LoVo (cell line): ENCODE data around the gene RNU1-4.
"Not testable (repeated sequence)": the region's sequence is repeated elsewhere in the genome, so short reads cannot be mapped to it uniquely, and the experiment has no call there.

ENCODE experiments used
- DNase-seq: peaks from one replicate; pipeline ENCODE4 v3.0.0-alpha.2; 2016; ENCODE audit warnings: low spot score

Gene RNU1-4

GRCh38 chr1:16770139-16770759 lies 29.9 kb downstream of the RNU1-4 start:
- DNase-seq, result not testable (repeated sequence)

DNA sequence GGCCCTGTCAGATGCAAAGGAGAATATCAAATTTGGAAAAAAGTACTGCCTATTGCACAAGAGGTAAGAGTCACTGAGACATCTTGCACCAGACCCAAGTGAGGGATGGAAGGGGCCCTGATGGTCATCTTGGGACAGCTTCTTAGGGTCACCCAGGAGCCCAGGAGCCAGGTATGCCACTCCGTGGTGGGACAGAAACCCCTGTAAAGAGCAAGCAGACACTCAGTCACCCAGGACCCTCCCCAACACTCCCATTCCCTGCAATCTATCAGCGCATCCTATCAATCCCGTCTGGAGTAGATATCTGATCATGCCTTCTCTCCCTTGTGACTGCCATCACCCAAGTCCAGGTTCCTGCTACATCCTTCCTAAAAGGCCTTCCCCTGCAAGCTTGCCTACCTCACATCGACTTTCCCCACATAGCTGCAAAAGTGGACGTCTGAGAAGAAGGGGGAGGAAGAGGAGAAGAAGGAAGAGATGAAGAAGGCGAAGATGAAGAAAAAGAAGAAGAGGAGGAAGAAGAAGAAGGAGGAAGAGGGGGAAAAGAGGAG lies 30.7 kb downstream of the RNU1-4 start:
- not testable (repeated sequence) for DNase-seq

DNA sequence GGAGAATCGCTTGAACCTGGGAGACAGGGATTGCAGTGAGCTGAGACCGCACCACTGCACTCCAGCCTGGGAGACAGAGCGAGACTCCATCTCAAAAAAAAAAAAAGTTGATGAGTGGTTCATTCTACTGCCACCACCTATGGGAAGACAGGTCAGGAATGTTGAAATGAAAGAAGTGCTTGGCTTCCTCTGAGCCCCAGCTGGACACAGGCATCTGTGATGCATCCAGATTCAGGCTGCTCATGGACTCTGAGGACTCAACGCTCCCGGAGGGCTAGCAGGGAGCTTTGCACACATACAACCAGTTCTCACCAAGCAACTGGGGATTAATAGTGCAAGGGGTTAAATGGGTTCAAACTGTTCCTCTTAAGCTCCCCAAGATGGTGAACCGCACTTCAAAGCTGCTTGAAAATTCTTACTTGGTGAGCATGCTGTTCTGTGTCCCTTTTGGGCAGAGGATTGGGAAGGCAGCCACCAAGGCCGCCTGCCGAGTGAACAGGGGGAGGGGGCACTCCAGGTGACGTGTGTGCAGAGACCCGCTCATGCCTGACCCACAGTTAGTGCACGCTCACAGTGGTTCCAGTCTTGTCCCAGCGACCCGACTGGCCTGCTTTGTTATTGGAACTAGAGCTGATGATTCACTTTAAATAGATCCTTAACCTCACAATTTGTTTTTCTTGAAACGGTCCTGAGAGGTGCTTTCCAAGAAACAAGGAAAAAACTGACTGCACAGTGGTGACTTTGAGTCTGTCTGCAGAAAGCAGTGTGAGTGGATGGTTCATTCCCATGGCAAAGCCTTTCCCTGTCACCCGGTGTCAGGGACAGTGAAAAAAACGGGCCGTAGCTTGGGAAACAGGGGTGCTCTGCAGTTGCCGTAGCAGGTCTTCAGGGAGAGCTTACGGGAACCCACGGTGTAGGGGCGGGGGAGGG lies 32.2 kb downstream of the RNU1-4 start:
- not testable (repeated sequence) for DNase-seq

GRCh38 chr1:16773205-16773596 lies 32.9 kb downstream of the RNU1-4 start:
- DNase-seq, result not testable (repeated sequence)

- not testable (repeated sequence) for DNase-seq
Measured at GRCh38 chr1:16773723-16774122, 33.4 kb downstream of the RNU1-4 start.

DNA sequence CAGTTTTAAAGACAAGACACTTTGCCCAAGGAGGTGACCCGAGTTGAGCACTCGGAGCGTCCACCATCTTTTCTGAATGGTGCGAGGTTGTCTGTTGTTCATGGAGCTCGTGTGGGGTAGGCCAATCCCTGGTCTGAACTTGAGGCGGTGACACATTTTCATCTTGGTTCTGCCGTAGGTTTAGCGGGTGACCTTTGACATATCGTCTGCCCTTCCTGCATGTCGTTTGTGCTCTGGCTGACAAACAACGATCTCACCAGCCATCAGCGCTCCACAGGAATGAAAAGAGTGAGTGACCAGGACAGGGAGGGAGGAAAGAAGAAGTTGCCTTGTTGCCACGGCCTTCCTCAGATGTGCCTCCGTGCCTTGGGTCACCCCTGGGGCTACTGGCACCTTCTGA lies 34.5 kb downstream of the RNU1-4 start:
- not testable (repeated sequence) for DNase-seq

DNA sequence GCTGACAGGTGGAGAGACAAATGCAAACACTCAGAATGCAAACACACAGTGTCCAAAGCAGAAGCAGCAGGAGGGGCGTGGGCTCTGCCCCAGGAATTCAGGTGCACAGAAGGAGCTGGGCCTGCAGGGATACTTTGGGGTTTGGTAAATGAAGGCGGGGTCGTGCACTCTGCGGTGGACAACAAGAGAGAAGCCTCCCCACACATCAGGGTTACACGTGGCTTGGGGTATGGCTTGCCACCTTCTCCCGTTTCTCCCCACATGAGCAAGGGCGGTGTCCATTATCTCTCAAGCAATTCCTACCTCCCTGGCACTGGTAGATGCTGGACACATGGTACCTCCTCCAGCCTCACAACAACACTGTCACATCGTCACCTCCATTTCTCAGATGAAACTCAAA lies 35.0 kb downstream of the RNU1-4 start:
- not testable (repeated sequence) for DNase-seq

DNA sequence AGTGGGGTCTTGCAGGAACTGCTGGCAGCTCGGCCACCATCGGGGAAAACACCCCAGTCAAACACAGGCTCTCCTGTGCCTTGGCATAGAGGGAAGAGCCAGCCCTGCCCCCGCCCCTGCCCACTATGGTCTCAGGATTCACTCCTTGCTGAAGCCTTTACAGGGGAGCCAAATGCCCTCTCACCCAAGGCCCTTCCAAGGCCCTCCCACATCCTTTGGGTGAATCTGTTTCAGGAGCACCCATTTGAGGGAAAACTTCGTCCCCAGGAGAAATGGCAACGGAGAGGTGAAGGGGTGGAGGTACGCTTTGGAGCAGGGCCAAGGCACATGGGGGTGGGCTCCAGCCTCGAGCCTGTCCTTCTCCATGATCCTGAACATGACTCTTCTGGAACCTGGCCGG lies 35.9 kb downstream of the RNU1-4 start:
- DNase-seq, result not testable (repeated sequence)

DNA sequence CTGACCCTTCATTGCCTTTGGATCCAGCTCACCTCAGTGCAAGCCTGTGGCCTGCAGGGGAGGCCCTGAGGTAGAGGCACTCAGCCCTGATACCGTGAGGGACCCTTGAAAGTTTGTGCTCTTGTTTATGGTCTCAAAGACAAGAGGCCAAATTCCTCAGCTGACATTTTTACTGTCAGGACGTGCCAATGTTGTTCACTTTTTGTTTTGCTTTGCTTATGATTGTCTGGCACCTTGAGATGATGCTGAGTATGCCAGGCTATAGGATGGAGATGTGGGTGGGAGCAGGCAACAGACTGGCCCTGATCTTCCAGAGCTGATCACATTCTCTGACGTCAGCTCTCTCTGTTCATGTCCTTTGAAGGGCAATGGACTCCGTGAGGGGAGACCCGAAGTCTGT lies 36.5 kb downstream of the RNU1-4 start:
- not testable (repeated sequence) for DNase-seq

- not testable (repeated sequence) for DNase-seq
Measured at GRCh38 chr1:16777821-16778220, 37.5 kb downstream of the RNU1-4 start.

DNA sequence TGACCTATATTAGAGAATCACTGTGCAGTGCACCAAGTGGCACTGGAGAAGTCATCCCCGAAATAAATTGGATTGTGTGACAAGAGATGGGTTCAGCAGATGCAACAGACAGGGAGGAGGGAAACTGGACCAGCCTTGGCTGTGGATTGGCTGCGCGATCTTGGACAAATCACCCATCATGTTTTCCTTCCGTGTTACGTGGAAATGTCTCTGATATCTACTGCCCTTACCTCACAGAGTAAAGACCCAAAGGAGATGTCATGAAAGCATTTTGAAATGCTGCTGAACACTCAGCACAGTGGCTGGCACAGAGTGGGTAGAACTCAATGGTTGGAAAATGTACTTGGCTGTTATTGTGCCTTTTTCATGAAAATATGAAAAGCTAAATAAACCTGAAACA lies 39.2 kb downstream of the RNU1-4 start:
- DNase-seq, result not testable (repeated sequence)

- DNase-seq, result not testable (repeated sequence)
Measured at GRCh38 chr1:16781033-16781432, 40.7 kb downstream of the RNU1-4 start.

DNA sequence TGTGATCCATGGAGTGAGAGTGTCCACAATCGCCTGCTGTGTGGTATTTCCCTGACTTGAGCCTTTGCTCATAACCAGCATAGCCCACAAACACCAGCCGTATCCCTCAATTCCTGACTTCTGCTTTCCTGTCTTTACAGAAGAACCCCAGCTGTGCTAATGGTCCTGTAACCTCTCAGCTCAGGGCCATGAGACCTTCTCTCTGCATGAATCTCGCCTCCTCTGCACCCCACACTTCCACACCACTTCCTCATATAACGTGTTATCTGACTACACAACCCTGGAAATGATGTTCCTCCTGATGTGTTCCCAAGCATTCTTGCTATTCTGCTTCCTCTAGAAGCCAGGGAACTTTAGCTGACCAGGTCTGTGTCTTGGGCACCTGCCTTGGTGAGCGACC lies 41.3 kb downstream of the RNU1-4 start:
- not testable (repeated sequence) for DNase-seq

DNA sequence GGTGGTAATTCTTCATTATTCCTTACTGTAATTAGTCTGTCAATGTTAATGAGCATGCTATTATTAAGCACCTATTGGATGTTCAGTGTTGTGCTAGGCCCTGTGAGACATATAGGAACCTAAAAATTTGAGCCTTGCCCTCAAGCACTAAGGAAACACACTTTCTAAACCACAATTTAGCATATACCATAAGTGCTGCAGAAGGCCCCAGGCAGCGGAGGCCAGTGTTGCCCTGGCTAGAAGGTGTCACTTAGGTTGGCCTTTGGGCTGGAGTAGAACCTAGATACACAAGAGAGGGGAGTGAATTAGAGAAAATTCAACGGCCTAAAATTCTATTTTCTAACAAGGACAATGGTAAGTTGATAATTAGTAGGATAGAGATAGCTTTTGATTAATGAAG lies 44.6 kb downstream of the RNU1-4 start:
- not testable (repeated sequence) for DNase-seq

DNA sequence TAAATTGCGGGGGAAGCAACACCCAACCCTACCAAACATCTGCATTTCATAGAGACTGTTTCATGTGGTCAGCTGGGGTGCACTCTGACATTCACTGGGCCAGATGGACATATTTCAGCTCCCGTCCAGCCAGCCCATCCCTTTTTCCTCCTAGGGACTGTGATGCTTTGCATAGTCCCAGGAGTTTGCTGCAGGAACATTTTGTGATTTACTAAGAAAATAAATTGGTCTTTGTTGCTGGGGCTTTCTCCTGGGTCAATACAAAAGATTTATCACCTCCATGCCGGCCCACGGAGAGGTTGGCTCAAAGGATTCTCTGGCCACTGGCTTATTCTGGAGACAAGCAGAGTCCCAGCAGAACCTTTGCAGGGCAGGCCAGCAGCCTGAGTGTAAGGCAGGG lies 46.0 kb downstream of the RNU1-4 start:
- DNase-seq, result not testable (repeated sequence)

GRCh38 chr1:16787175-16787574 lies 46.9 kb downstream of the RNU1-4 start:
- DNase-seq, result not testable (repeated sequence)

DNA sequence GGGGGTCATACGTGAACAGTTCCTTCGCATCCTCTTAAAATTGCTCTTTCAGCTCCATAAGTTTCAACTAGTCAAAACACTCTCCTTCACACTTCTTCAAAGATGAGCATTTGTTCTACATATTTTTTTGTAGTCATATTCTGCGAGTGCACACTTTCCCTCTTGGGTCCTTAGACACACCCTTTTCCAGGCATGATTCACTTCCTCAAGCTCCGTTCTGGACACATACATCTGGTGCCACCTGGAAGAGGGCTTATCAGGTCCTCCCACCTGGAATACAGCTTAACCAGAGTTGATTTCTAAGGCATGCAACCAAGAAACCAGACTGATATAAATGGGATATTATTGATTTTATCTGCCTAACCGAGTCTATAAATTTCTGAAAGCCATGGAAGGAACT lies 47.4 kb downstream of the RNU1-4 start:
- DNase-seq, result not testable (repeated sequence)
